Suprapubic skin (tissue), 4 donors: ENCODE results near the gene ABHD11.

Source experiments
- EP300 ChIP-seq: sonication (generic); formaldehyde crosslinking; IDR thresholded peaks from one replicate; pipeline ENCODE4 v1.6.1; 2017; ENCODE audit warnings: antibody characterized with exemption
- POLR2A ChIP-seq, 2 donors: fragments of 450-650 bp; IDR thresholded peaks; one replicate each; pipeline ENCODE4 v1.6.1; 2017; ENCODE audit warnings: antibody characterized with exemption in 2 of 2, mild to moderate bottlenecking in 2 of 2, moderate library complexity in 2 of 2
- POLR2AphosphoS5 ChIP-seq, 3 donors: sonication (generic); formaldehyde crosslinking; IDR thresholded peaks; one replicate each; pipeline ENCODE4 v1.6.1; 2017; ENCODE audit warnings: antibody characterized with exemption in 3 of 3
- TF ChIP-seq, protein P1 (sequence below), 2 donors: fragments of 200-600 bp in 1 of 2; fragments of 450-650 bp in 1 of 2; sonication (generic) in 1 of 2; IDR thresholded peaks; one replicate each; pipeline ENCODE4 v1.5.1; 2016 to 2019; ENCODE audit warnings: antibody characterized with exemption in 2 of 2, mild to moderate bottlenecking in 1 of 2, moderate library complexity in 1 of 2

DNA sequence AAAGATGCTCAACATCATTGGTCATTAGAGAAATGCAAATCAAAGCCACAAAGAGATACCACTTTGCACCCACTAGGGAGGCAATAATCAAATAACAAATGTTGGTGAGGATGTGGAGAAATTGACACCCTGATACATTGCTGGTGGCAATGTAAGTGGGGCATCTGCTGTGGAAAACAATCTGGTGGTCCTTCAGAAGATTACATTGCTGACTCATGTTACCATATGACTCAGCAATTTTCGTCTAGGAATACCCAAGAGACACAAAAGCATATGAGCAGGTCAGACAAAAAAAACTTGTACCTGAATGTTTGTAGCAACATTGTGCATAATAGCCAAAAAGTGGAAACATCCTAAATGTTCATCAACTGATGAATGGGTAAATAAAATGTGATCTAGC lies 36.3 kb upstream of the ABHD11 start:
- TF ChIP-seq, protein P1, sequence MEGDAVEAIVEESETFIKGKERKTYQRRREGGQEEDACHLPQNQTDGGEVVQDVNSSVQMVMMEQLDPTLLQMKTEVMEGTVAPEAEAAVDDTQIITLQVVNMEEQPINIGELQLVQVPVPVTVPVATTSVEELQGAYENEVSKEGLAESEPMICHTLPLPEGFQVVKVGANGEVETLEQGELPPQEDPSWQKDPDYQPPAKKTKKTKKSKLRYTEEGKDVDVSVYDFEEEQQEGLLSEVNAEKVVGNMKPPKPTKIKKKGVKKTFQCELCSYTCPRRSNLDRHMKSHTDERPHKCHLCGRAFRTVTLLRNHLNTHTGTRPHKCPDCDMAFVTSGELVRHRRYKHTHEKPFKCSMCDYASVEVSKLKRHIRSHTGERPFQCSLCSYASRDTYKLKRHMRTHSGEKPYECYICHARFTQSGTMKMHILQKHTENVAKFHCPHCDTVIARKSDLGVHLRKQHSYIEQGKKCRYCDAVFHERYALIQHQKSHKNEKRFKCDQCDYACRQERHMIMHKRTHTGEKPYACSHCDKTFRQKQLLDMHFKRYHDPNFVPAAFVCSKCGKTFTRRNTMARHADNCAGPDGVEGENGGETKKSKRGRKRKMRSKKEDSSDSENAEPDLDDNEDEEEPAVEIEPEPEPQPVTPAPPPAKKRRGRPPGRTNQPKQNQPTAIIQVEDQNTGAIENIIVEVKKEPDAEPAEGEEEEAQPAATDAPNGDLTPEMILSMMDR (IDR thresholded peaks at IDR 0.05): no peak
- TF ChIP-seq POLR2AphosphoS5 (IDR thresholded peaks at IDR 0.05) (no peak), POLR2A (IDR thresholded peaks at IDR 0.05) (no peak), EP300 (no peak)
